HG03139 (cell line): Measurements from ENCODE around the gene EIPR1.

Source experiments
- ATAC-seq: cut with Tn5 transposase; IDR thresholded peaks from one replicate; pipeline ENCODE4 v1.9.1; 2021; ENCODE audit not compliant: unreplicated experiment

Gene EIPR1

GRCh38 chr2:3309496-3310355 is 67.9 kb downstream of the EIPR1 start:
- no peak for ATAC-seq

GRCh38 chr2:3307901-3308300 is 69.7 kb downstream of the EIPR1 start:
- ATAC-seq = no peak

GRCh38 chr2:3307236-3307635 is 70.4 kb downstream of the EIPR1 start:
- ATAC-seq = no peak

GRCh38 chr2:3305952-3306351 is 71.7 kb downstream of the EIPR1 start:
- ATAC-seq = no peak

- no peak for ATAC-seq
Observed at GRCh38 chr2:3305431-3305830, 72.2 kb downstream of the EIPR1 start.

- ATAC-seq = peak; percentile 100
Observed at GRCh38 chr2:3303583-3304406, 73.8 kb downstream of the EIPR1 start.

- ATAC-seq = peak; percentile 14
Observed at GRCh38 chr2:3302751-3303582, 74.7 kb downstream of the EIPR1 start.

- ATAC-seq = no peak
Observed at GRCh38 chr2:3302421-3302750, 75.2 kb downstream of the EIPR1 start.

GRCh38 chr2:3301001-3301400 is 76.6 kb downstream of the EIPR1 start:
- no peak for ATAC-seq

- ATAC-seq = no peak
Observed at GRCh38 chr2:3300224-3300995, 77.2 kb downstream of the EIPR1 start.

- ATAC-seq = no peak
Observed at GRCh38 chr2:3299703-3300102, 77.9 kb downstream of the EIPR1 start.

GRCh38 chr2:3299130-3299529 is 78.5 kb downstream of the EIPR1 start:
- no peak for ATAC-seq

GRCh38 chr2:3298191-3298590 is 79.4 kb downstream of the EIPR1 start:
- no peak for ATAC-seq

GRCh38 chr2:3297523-3297922 is 80.1 kb downstream of the EIPR1 start:
- ATAC-seq = no peak

- no peak for ATAC-seq
Observed at GRCh38 chr2:3296182-3296972, 81.2 kb downstream of the EIPR1 start.

- no peak for ATAC-seq
Observed at GRCh38 chr2:3294493-3294892, 83.1 kb downstream of the EIPR1 start.

- ATAC-seq = no peak
Observed at GRCh38 chr2:3294069-3294468, 83.5 kb downstream of the EIPR1 start.

GRCh38 chr2:3293221-3293620 is 84.4 kb downstream of the EIPR1 start:
- no peak for ATAC-seq

- no peak for ATAC-seq
Observed at GRCh38 chr2:3292416-3292815, 85.2 kb downstream of the EIPR1 start.

- no peak for ATAC-seq
Observed at GRCh38 chr2:3291750-3292149, 85.9 kb downstream of the EIPR1 start.
